ENCODE results near the gene KRT2. TPM values are rescaled to one million over a fixed set of nuclear protein-coding genes. Genes with fewer than 3 reads are reported as not detected.

Gene KRT2
- total RNA-seq (2013; cell fraction: nucleolus; rRNA removed): not detected in 2 replicates
- total RNA-seq (2014; rRNA removed) (not detected in 2 replicates), total RNA-seq (2014; rRNA removed; fragmentation: Illumina TruSeq; extraction: Trizol) (not detected in 2 replicates), total RNA-seq (2021) (0.08 TPM in 1 of 2 replicates, not detected in the other), polyA plus RNA-seq (2011; rRNA removed) (0.12 TPM in 1 of 2 replicates, not detected in the other), polyA plus RNA-seq (2014; fragmentation: Illumina TruSeq; extraction: Trizol) (not detected in 2 replicates), polyA plus RNA-seq (2014; fragmentation: Nextera tagmentation; extraction: Ambion mirVana) (not detected), polyA plus RNA-seq (2014; rRNA removed) (not detected in 2 replicates), polyA plus RNA-seq (2016; fragmentation: Nextera tagmentation; extraction: Ambion mirVana) (not detected), polyA minus RNA-seq (2011; rRNA and poly(A)+ RNA removed) (not detected in 2 replicates), Bru-seq, nascent RNA (not detected), BruChase-seq, experiment 1, labeled RNA remaining after a 6-hour chase (percentile 10 among the genes with signal in this experiment), BruChase-seq, experiment 2, labeled RNA remaining after a 2-hour chase (not detected)
- not detected for polyA plus RNA-seq (2011; ENCODE audit: low read depth)
- not detected in 2 replicates for polyA plus RNA-seq (2011; cell fraction: cytosol; rRNA removed)
- polyA plus RNA-seq (2011; cell fraction: nucleus; rRNA removed): not detected in 2 replicates
- polyA plus RNA-seq (2012): not detected in 2 replicates
- not detected in 2 replicates for polyA minus RNA-seq (2011; cell fraction: cytosol; rRNA and poly(A)+ RNA removed)
- not detected in 2 replicates for polyA minus RNA-seq (2011; cell fraction: nucleus; rRNA and poly(A)+ RNA removed)
- long read RNA-seq, experiment 1: 0 reads
- long read RNA-seq, experiment 2: 0 reads

- Histone ChIP-seq H3K4me3 (no peak within 1 kb of the TSS), H3K9me3 (replicated peaks; ENCODE audit: control insufficient read depth, insufficient read depth, low read length) (no peaks in the 10 kb centered on the region), H3K79me2 (ENCODE audit: control insufficient read depth, insufficient read depth, low read length) (no peaks in the 10 kb centered on the region), H2AFZ (ENCODE audit: control insufficient read depth, low read depth, low read length) (no peak within 1 kb of the TSS), H3K27ac (ENCODE audit: control insufficient read depth, insufficient read depth) (no peak within 1 kb of the TSS), H3K4me2 (ENCODE audit: control insufficient read depth, insufficient read depth) (no peak within 1 kb of the TSS), H3K27me3 (replicated peaks in 1 of 2; ENCODE audit: control insufficient read depth in 2 of 2, insufficient read depth in 2 of 2, low read length in 1 of 2) (peaks cover 3% of the 10 kb centered on the region in 2 experiments; a peak in 2 of 4 replicates), H4K20me1 (ENCODE audit: control insufficient read depth, insufficient read depth) (no peaks in the 10 kb centered on the region; the same call in 1 of the 2 replicates), H3K36me3 (ENCODE audit: control insufficient read depth in 2 of 2, insufficient read depth in 2 of 2, low read length in 1 of 2) (no peaks in the 10 kb centered on the region), H3K4me1 (ENCODE audit: control insufficient read depth, insufficient read depth, low read length) (no peaks in the 10 kb centered on the region), H3K9ac (ENCODE audit: control insufficient read depth, insufficient read depth, low read length) (no peak within 1 kb of the TSS)
- TF ChIP-seq POLR2A (IDR thresholded peaks at IDR 0.05; ENCODE audit: low read depth, low read length): no peak
- no peak for TF ChIP-seq TARDBP (IDR thresholded peaks at IDR 0.05; ENCODE audit: borderline replicate concordance)
- TF ChIP-seq ZBTB33 (IDR thresholded peaks at IDR 0.05): no peak
- TF ChIP-seq JUND (IDR thresholded peaks at IDR 0.05; ENCODE audit: low read depth, low read length): no peak
- TF ChIP-seq IKZF2 (IDR thresholded peaks at IDR 0.05): no peak
- TF ChIP-seq FOS (IDR thresholded peaks at IDR 0.05; ENCODE audit: borderline replicate concordance, extremely low read depth, insufficient read length): no peak
- TF ChIP-seq IRF4 (IDR thresholded peaks at IDR 0.05; ENCODE audit: low read depth, low read length): no peak
- TF ChIP-seq SIX5 (IDR thresholded peaks at IDR 0.05; ENCODE audit: low read depth, low read length, severe bottlenecking): no peak
- TF ChIP-seq RELA (IDR thresholded peaks at IDR 0.05; ENCODE audit: borderline replicate concordance, partially characterized antibody): no peak
- TF ChIP-seq ESRRA (IDR thresholded peaks at IDR 0.05; ENCODE audit: low read length): no peak
- FAIRE-seq: no peak
- ChIA-PET SMC1A (ENCODE audit: uncharacterized antibody, unreplicated experiment) (no interaction called here), POLR2A (no interaction called here), RAD21 (ENCODE audit: unreplicated experiment) (no interaction called here), CTCF (no interaction called here)
- intact Hi-C loops (cut with micrococcal nuclease; ENCODE audit: unreplicated experiment): no loop called here
- WGBS (ENCODE audit: insufficient coverage, insufficient replicate concordance, low lambda C conversion rate, missing lambda C conversion rate): 65% methylated on average over 16 of the region's 16 CpGs
- no TSS peak for BruUV-seq (replicated peaks)
- no peak for ATAC-seq
- in situ Hi-C loops (cut with MboI): no loop called here
- DNase-seq (ENCODE audit: low read depth, low spot score): no peak
Observed at GRCh38 chr12:52651726-52652261, at the start of gene KRT2. TSS of gene KRT2 (minus strand) at chr12:52652211. CDS start at chr12:52652142, 69 bp downstream.

Measured in GM12878 (cell line).